GM21360 (cell line): ENCODE results near the gene MTAP.
"Not testable (repeated sequence)": the region's sequence is repeated elsewhere in the genome, so short reads cannot be mapped to it uniquely, and the experiment has no call there.

Experiments used
- ATAC-seq: cut with Tn5 transposase; IDR thresholded peaks from one replicate; pipeline ENCODE4 v1.9.1; 2021; ENCODE audit warnings: mild to moderate bottlenecking, moderate library complexity; ENCODE audit not compliant: unreplicated experiment

MTAP gene

GRCh38 chr9:21906213-21906612 lies 103.8 kb downstream of the MTAP start:
- no peak for ATAC-seq

DNA sequence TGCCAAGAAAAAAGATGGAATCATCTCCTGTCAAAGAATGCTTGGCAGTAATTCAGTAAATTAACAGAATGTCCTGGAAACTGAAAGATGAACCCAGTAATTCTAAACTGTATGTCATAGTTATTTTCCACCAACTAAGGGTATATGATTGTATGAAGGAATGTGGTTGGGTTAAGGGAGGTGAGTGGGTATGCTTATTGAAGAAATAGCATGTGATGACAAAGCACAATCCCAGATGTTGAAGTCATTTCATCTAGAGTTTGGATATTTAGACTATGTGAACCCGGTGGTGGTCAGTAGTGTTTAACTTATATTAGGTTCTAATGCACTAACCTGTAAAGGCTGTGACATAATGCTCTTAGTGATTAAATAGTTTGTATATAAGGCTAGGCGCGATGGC lies 104.4 kb downstream of the MTAP start:
- no peak for ATAC-seq

DNA sequence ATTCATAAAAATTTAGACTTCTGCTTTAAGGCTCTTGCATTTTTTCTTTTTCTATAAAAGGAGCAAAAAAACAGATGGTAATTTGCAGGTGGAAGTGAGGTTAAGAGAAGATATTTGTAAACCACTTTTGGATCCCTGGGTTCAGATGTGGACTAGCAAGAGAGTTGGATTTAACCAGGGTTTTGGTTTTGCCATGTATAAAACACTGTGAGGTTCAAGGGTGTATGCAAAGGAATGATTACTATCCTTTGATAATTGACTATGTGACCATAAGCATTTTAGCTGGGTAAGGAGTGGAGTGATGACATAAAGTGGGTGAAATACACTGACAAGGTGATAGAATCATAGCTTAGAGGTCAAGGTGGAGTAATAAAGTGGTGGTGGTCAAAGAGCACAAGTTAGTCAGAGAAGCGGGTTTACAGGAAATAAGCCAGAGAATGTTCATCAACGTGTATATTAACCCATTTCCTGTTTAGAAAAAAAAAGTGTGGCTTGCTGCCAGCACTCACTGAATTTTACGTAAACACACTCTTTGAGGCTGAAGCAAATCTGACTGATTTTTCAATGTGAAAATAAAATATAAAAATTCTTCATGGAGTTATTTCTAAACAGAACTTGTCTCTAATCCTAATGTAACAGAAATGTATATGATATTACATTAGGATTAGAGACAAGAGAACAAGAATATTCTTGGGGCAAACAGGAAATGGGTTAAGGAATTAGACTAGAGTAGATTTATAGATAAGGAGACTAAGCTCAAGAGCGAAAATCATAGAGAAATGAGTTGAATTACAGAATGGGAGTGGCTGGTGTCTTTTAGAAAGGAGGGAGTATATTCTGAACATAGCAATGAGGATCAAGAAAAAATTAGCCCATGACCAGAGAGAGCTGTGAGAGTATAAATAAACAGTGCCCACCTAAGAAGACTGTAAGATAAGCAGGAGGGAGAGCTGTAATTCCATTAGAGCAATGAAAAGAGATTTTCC lies 117.2 kb downstream of the MTAP start:
- ATAC-seq = peak; percentile 81

- ATAC-seq = no peak
These were observed 121.3 kb downstream of the MTAP start for GRCh38 chr9:21923694-21924093.

- no peak for ATAC-seq
These were observed 125.3 kb downstream of the MTAP start for GRCh38 chr9:21927752-21928151.

- no peak for ATAC-seq
These were observed 129.0 kb downstream of the MTAP start for GRCh38 chr9:21931428-21931827.

DNA sequence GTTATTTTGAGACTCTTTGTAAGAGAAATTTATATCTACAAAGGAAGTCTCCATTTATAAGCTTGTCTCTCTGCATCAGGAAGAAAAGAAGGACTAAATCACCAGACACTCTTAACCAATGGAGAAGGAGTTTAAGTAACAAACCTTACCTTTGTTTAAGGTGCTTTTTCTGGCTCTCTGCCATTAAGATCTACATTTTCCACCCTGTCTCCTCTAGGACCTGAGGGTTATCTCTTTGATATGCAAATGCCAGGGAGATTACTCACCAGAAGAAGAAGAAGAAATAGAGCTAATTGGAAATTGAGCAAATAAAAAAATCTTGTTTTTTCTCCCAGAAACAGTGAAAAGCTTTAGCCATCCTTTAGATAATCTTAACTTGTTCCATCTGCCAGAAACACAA lies 130.8 kb downstream of the MTAP start:
- no peak for ATAC-seq

- no peak for ATAC-seq
These were observed 131.4 kb downstream of the MTAP start for GRCh38 chr9:21933865-21934264.

DNA sequence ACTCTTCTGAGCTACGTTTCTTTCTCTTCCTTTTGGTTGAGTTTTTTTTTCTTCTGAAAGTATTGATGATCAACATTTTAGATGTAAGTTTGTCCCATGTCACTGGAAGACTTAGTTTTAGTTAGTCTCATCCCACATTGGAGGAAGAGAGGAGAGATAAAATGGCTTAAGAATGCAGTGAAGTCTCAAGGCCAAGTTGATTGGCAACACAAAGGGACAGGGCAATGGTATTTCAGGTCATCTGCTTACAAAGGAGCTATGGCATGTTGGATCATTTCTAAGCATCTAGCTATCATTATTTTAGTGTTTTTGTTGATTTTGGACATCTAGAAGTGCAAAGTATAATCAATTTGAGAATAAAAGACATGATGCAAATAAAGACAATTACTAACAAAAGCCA lies 133.2 kb downstream of the MTAP start:
- ATAC-seq = no peak

- no peak for ATAC-seq
These were observed 133.7 kb downstream of the MTAP start for GRCh38 chr9:21936161-21936560.

DNA sequence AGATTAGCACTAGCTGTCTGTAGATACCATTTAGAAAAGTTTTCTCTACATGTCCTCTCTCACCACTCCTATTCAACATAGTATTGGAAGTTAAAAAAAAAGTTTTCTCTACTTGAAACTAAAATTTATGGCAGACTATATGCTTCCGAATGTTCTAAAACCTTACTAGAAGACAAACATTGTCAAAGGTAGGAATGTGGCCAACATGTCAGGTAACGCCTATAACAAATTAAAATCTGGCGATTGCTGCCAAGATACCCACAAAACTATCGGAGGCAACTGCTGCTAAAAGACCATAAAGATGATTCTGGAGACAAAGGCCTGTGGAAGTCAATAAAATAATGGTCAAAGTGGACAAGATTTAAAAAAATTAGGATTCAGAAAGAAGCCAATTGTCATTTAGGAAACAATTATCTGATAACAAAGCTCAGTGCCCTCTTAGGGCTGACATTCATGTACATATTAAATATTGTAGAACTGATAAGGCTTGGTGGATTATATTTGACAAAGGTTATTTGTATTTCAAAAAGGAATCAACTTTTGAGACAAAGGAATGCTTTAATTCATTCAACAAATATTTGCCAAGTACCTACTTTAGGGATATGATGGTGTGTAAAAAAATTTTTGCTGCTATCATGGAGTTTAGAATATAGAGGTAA lies 139.0 kb downstream of the MTAP start:
- no peak for ATAC-seq

GRCh38 chr9:21943464-21943863 lies 141.0 kb downstream of the MTAP start:
- ATAC-seq = no peak

DNA sequence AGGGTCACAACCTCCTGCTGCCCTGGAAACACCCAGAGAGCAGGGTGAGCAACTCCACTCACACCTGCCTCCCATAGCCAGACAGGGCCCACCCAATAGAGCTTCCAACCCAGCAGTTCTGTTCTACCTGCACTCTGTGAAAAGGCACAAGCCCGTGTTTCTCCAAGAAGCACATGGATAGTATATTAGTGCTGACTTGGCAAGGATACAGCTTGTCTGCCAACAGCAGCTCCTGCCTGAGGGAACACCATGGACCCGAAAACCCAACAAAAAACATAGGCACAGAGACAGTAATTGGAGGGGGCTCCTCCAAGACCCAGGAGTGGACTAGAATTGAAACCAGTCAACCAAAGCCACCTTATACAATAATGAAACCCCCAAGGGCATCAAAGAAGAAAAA lies 143.2 kb downstream of the MTAP start:
- no peak for ATAC-seq

DNA sequence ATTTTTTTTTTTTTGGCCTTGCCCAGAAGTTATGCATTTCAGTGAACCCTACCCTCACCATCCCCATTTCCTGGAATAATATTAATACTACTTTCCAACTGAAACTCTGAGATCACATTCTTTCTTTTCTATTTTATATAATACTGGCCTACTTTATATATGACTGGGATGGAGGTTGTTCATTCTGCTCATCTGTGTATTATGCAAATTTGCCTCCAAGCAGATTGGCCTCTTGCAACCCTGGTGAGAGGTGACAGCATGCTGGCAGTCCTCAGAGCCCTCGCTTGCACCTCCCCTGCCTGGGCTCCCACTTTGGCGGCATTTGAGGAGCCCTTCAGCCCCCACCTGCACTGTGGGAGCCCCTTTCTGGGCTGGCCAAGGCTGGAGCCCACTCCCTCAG lies 156.4 kb downstream of the MTAP start:
- no peak for ATAC-seq

GRCh38 chr9:21959268-21959667 lies 156.8 kb downstream of the MTAP start:
- not testable (repeated sequence) for ATAC-seq

- ATAC-seq = no peak
These were observed 159.1 kb downstream of the MTAP start for GRCh38 chr9:21961569-21961968.

GRCh38 chr9:21964925-21965385 lies 162.5 kb downstream of the MTAP start:
- ATAC-seq = peak; percentile 58

GRCh38 chr9:21965401-21965951 lies 163.0 kb downstream of the MTAP start:
- ATAC-seq = peak; percentile 61

- ATAC-seq = no peak
These were observed 163.9 kb downstream of the MTAP start for GRCh38 chr9:21966140-21966851.

- ATAC-seq = no peak
These were observed 164.7 kb downstream of the MTAP start for GRCh38 chr9:21967169-21967568.

- no peak for ATAC-seq
These were observed 165.3 kb downstream of the MTAP start for GRCh38 chr9:21967702-21968101.
